Measurements from ENCODE around the gene DIP2B. TPM values are rescaled to one million over a fixed set of nuclear protein-coding genes. Genes with fewer than 3 reads are reported as not detected.

DIP2B gene
- total and polyA plus RNA-seq, 2 of the 13 experiments (the other 11 are each of a cell fraction or from before 2014, with no cell fraction given), result 32.1 to 35.8 TPM

GRCh38 chr12:50772877-50773276 is 268.1 kb downstream of the DIP2B start:
- POLR2A ChIA-PET, result no interaction called here
- 93% methylated on average over 2 of the region's 2 CpGs for WGBS (ENCODE audit: low lambda C conversion rate)
- Histone ChIP-seq H4K20me1 (ENCODE audit: insufficient read depth, low read length) (no peaks in the 10 kb centered on the region; the same call in 1 of the 2 replicates), H3K27ac (ENCODE audit: extremely low read length, insufficient read depth, low read length) (no peak overlapping the region), H3K4me1 (ENCODE audit: insufficient read depth, low read length) (peaks cover 15% of the 10 kb centered on the region), H3K9me3 (ENCODE audit: low read length) (no peaks in the 10 kb centered on the region), H3K79me2 (ENCODE audit: insufficient read depth, low read length) (peaks cover 67% of the 10 kb centered on the region), H3K36me3 (replicated peaks in 1 of 2; ENCODE audit: control insufficient read depth in 1 of 2, insufficient read depth in 2 of 2, low read length in 2 of 2) (peaks cover 0 to 6% of the 10 kb centered on the region in 2 experiments; a peak in 2 of 5 replicates), H3K9ac (ENCODE audit: insufficient read depth, low read depth, low read length) (no peak overlapping the region), H3K4me2 (ENCODE audit: low read depth, low read length) (no peak overlapping the region), H3K27me3 (ENCODE audit: control insufficient read depth in 1 of 2, insufficient read depth in 2 of 2, low read length in 2 of 2) (no peaks in the 10 kb centered on the region), H2AFZ (ENCODE audit: low read length) (no peak overlapping the region), H3K4me3 (replicated peaks in 1 of 3; ENCODE audit: insufficient read depth in 1 of 3, low read depth in 2 of 3, low read length in 3 of 3) (no peak overlapping the region)
- DNase-seq (ENCODE audit: low spot score) (no peak), FAIRE-seq (no peak), ATAC-seq (no peak)
- in situ Hi-C loops (cut with HindIII; ENCODE audit: extremely low pct_ligation_motif_present, low pct_unique_long_range_greater_than_20kb) (no loop called here), intact Hi-C loops (cut with micrococcal nuclease; ENCODE audit: unreplicated experiment) (no loop called here)
- CTCF ChIA-PET (ENCODE audit: low intra/inter-chr PET ratio, low total read pairs), result no interaction called here
- TF ChIP-seq PITX1 (CRISPR knock-in tag; IDR thresholded peaks at IDR 0.05), result no peak
- TF ChIP-seq HMG20A (CRISPR knock-in tag; IDR thresholded peaks at IDR 0.05; ENCODE audit: borderline replicate concordance), result no peak
- no peak for TF ChIP-seq ZBTB37 (CRISPR knock-in tag; IDR thresholded peaks at IDR 0.05)
- TF ChIP-seq MXD1 (CRISPR knock-in tag; IDR thresholded peaks at IDR 0.05), result no peak
- TF ChIP-seq GABPB1 (CRISPR knock-in tag; IDR thresholded peaks at IDR 0.05), result no peak
- no TSS peak for BruUV-seq (replicated peaks)

- Histone ChIP-seq H3K79me2 (ENCODE audit: insufficient read depth, low read length) (peaks cover 60% of the 10 kb centered on the region), H3K27me3 (ENCODE audit: control insufficient read depth in 1 of 2, insufficient read depth in 2 of 2, low read length in 2 of 2) (no peaks in the 10 kb centered on the region), H3K4me1 (ENCODE audit: insufficient read depth, low read length) (peaks cover 12% of the 10 kb centered on the region), H3K9ac (ENCODE audit: insufficient read depth, low read depth, low read length) (no peak overlapping the region), H3K4me3 (replicated peaks in 1 of 3; ENCODE audit: insufficient read depth in 1 of 3, low read depth in 2 of 3, low read length in 3 of 3) (no peak overlapping the region), H3K9me3 (ENCODE audit: low read length) (no peaks in the 10 kb centered on the region), H3K4me2 (ENCODE audit: low read depth, low read length) (no peak overlapping the region), H4K20me1 (ENCODE audit: insufficient read depth, low read length) (no peaks in the 10 kb centered on the region), H3K27ac (ENCODE audit: extremely low read length, insufficient read depth, low read length) (no peak overlapping the region), H2AFZ (ENCODE audit: low read length) (no peak overlapping the region), H3K36me3 (replicated peaks in 1 of 2; ENCODE audit: control insufficient read depth in 1 of 2, insufficient read depth in 2 of 2, low read length in 2 of 2) (peaks cover 0 to 6% of the 10 kb centered on the region in 2 experiments; a peak in 2 of 5 replicates)
- POLR2A ChIA-PET, result interaction anchor here (0.7 kb wide), 1 partner anchor 12 kb away, joined by 5 read pairs; the partner anchor contains the start of gene ATF1
- DNase-seq (ENCODE audit: low spot score) (no peak), FAIRE-seq (no peak), ATAC-seq (no peak)
- BruUV-seq (replicated peaks), result no TSS peak
- in situ Hi-C loops (cut with HindIII; ENCODE audit: extremely low pct_ligation_motif_present, low pct_unique_long_range_greater_than_20kb) (no loop called here), intact Hi-C loops (cut with micrococcal nuclease; ENCODE audit: unreplicated experiment) (no loop called here)
- 97% methylated on average over 2 of the region's 2 CpGs for WGBS (ENCODE audit: low lambda C conversion rate)
- CTCF ChIA-PET (ENCODE audit: low intra/inter-chr PET ratio, low total read pairs), result no interaction called here
- TF ChIP-seq TAF15 (IDR thresholded peaks at IDR 0.05; ENCODE audit: low read depth, low read length, poor library complexity, severe bottlenecking) (no peak), NFIC (IDR thresholded peaks at IDR 0.05; ENCODE audit: low read length) (no peak), ZNF784 (CRISPR knock-in tag; IDR thresholded peaks at IDR 0.05; ENCODE audit: borderline replicate concordance) (no peak), MYC (CRISPR knock-in tag; IDR thresholded peaks at IDR 0.05; ENCODE audit: borderline replicate concordance) (no peak), MATR3 (CRISPR knock-in tag; IDR thresholded peaks at IDR 0.05) (no peak), ZBED4 (CRISPR knock-in tag; IDR thresholded peaks at IDR 0.05; ENCODE audit: borderline replicate concordance) (no peak), REL (CRISPR knock-in tag; conservative IDR thresholded peaks at IDR 0.05) (no peak), SMARCC2 (IDR thresholded peaks at IDR 0.05) (no peak)
Measured at GRCh38 chr12:50775251-50775650, 270.5 kb downstream of the DIP2B start.
